ENCODE measurements around the gene GOLGA6L7.

GRCh38 chr15:28868744-28869345 is 20.4 kb upstream of the GOLGA6L7 start:
- TF ChIP-seq POLR2A (IDR thresholded peaks at IDR 0.05) (no peak), CTCF (IDR thresholded peaks at IDR 0.05 in 8 of 11, conservative IDR thresholded peaks at IDR 0.05 in 3 of 11) (no peak)

All from spleen (tissue), 7 donors.